GM15510 (cell line): ENCODE results near the gene EGR2.

Experiments used
- POLR2A ChIP-seq: IDR thresholded peaks from 3 replicates; pipeline ENCODE4 v1.6.1; 2011; ENCODE audit warnings: borderline replicate concordance; ENCODE audit not compliant: insufficient read length; ENCODE audit errors: extremely low read depth

Gene EGR2

DNA sequence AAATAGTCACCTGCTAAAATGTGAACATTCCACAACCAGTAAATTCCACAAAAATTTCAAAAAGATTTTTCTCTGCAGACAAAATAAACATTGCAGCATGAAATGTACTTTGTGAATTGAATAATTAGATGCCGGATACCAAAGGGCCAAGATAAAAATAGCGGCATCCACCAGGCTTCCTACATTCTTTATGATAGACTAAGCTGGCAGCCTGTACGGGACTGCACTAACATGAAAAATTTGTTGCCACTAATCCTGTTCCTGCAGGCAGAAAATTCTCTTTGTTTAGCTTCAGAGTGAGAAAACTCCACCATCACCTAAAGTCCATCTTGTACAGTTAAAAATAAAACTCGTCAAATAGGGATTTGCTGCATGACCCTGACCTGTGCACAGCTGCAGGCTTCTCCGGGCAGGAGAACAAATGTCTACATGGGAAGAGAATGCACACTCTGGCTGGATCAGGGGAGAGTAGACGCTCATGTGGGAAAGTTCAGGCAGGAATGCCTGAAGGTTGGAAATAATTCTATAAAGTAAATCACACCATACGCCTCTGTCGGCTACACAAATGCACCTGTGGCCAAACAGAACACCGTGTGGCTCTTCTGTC is 27.2 kb downstream of the EGR2 start:
- no peak for TF ChIP-seq POLR2A

DNA sequence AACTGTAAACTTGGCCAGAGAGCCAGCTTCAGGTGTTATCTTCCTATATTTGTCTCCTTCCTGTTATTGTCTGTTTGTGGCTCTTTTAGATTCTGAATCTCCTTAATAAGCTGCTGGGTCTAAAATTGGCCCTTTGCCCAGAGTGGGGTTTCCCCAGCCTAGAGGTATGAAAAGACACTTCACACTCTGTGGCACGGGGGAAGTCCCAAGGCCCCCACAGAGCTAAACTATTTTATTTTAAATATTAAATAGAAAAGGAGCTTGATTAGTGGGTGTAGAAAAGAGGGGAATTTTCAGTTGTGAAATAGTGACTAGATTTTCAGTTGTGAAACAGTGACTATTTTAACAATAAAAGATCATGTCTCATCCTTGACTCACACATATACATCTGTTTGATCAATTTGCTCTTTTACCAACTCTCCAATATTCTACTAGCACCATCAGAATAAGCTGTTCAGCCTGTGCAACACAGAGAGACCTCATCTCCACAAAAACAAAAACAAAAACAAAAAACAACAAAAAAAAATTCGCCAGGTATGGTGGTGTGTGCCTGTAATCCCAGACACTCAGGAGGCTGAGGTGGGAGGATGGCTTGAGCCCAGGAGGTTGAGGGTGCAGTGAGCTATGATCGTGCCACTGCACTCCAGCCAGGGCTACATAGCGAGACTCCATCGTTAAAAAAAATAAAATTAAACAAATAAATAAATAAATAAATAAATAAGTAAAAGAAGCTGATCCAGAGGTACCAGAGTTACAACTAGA is 36.5 kb downstream of the EGR2 start:
- TF ChIP-seq POLR2A = no peak

DNA sequence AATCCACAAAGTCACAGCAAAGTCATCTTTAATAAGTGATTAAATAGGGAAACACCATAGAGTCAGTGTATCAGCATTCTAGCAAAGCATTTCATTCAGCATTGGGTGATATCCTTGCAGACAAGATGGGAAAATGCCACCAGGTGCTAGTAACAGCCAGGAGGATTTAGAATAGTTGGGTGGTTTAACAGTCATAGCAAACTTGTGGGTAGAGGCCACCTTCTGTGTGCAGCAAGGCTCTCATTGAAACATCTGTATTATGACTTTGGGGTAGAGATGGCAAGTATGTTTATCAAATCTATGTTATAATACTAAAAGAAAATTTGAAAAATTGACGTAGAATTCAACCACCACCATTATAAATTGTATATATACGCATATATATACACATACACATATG is 38.0 kb downstream of the EGR2 start:
- no peak for TF ChIP-seq POLR2A

DNA sequence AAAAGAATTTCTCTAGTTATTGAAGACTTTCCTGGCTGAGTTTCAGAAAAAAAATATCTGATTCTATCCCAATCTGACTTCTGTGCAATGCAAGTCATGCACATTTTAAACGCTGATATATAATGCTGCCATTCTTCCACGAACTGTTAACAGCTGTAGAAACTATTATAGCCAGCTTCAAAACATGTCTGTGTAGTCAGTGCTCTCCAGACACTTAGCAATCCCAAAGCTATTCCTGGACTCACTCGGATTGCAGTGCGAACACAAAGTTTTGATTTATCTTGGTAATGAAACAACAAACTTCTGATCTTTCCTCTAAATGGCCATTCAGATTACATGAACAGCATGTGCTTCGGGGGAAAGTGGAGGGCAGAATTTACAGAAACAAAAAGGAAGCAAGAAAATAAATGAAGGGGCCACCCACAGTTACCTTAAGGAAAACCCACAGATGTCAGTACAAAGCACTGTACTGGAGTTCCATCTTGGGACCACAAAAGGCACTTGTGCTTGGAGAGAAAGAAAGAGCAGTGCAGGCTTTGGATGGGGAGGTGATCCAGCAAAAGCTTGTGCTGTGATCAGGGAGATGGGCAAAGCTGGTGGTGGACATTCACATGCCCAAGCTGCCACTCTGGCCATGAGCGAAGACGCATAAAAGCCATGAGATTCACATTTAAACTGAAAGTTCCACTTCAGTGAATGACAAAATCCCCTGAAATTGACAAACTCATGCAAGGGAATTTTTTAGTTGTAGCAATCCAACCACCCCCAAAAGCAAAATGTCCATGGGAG is 43.8 kb downstream of the EGR2 start:
- TF ChIP-seq POLR2A = no peak

DNA sequence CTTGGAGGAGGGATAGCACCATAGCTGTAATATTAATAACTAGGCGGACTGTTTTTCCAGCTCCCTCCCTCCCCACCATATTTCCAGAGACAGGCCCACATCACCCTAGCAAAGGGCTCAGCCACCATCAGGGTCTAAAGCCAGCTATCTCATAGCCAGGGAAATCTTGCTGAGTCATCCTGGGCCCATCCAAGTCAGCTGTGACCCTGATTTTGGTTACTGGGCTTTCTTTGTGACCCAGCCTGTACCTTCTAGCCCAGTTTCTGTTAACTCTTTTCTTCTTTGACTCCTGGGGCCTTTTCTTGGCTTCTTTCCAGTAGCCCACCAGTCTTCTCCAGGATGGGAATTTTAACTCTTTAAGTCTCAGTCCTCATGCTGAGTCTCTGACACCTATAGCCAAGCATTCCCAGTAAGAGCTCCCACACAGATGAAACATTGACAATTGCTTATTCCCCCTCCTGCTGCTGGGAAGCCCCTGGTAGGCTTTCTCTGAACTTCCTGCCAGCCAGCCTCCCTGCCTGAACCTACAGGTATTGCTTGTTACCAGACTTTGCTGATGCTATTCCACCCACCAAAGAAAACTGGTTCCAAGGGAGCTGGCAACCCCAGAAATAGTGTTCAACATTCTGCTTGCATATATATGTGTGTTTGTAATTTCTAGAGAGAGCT is 46.5 kb downstream of the EGR2 start:
- no peak for TF ChIP-seq POLR2A

DNA sequence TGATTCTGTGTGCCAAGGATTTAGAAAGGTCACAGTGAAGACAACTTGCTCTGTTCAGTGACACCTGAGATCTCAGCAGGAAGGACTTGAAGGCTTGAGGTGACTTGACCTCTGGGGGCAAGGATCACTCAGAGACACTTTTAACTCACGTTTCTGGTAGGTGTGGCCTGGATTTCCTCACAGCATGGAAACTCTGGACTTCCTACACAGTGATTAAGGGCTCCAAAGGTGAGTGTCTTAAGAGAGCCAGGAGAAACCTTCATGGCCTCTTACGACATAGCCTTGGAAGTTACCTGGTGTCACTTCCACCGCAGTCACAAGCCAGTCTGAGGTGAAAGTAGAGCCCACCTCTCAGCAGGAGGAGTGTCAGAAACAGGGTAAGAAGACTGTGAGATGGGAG is 49.8 kb downstream of the EGR2 start:
- no peak for TF ChIP-seq POLR2A

DNA sequence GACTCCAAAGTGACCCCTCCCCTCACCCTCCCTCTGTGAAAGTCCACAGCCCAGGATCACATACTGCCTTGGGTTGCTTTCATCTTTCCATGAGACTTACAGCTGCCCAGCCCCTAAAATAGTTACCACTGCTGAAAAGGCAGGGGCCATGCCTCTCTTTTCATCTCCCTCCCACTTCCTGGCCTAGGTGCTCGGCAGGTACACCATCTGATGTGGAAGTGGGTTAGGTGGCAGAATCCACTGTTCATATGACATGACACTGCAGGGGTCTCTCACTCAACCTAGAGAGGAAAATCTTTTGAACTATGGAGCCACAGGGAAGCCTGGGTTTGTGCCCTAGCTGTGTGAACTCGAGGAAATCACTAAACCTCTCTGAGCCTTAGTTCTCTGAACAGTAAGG is 50.4 kb downstream of the EGR2 start:
- no peak for TF ChIP-seq POLR2A

DNA sequence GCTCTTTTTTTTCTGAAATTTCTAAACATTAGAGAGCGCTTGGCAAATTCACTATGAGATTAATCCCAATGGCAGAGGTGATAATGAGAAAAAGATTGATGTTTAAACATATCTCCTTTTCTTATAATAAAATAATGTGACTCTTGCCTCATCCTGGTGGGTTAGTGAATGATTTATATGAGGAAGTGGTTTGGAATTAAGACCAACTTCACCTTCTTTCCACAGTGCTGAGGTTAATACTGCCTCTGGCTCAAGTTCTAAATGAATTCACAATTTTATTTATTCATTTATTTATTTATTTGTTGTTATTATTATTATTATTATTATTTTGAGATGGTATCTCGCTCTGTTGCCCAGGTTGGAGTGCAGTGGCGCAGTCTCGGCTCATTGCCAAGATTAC is 52.2 kb downstream of the EGR2 start:
- TF ChIP-seq POLR2A = no peak

DNA sequence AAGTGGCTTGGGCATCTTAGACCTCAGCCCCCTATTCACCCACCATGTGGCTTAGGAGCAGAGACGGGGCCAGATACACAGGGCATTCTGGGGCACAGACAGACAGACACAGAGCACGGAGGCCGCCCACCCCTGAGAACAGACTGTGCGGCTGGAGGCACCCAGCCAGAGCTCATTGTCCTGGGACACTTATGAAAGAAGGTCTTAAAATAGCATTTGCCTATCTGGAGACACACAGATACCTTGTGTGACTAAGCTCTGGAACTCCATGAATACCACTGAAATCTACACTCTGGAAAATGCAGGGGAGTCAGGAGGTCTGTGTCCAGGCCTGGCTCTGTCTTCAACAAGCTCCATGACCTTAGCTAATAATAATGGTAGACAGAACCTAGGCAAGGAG is 53.0 kb downstream of the EGR2 start:
- no peak for TF ChIP-seq POLR2A
